Caco-2 (cell line): ENCODE data around the gene IGSF21. TPM values are rescaled to one million over a fixed set of nuclear protein-coding genes. Genes with fewer than 3 reads are reported as not detected.

ENCODE experiments used
- BruUV-seq: library from RNA; stranded (reverse); fragments of 400-500 nt; replicated peaks from 2 replicates; lab custom pipeline; 2021; lab: Mats Ljungman, UMichigan
- CTCF ChIA-PET: fragments of 300-600 bp; sonication (Branson Sonifier 250); formaldehyde crosslinking; loops from one replicate; lab custom pipeline; 2022; ENCODE audit warnings: antibody characterized with exemption; lab: Charles Lee
- POLR2A ChIA-PET: fragments of 300-600 bp; sonication (Branson Sonifier 250); formaldehyde crosslinking; loops from one replicate; lab custom pipeline; 2022; ENCODE audit warnings: antibody characterized with exemption; lab: Charles Lee
- DNase-seq, 2 experiments: peaks; one replicate each; pipeline versions ENCODE4 v3.0.0 to v3.0.0-alpha.2; 2020 to 2022
- H3K27me3 ChIP-seq: replicated peaks from 2 replicates; pipeline ENCODE4 v1.6.0; 2011; ENCODE audit warnings: low read length; ENCODE audit not compliant: control insufficient read depth, insufficient read depth
- H3K36me3 ChIP-seq: 2 replicates; pipeline ENCODE4 v1.5.1; 2011; ENCODE audit warnings: low read length; ENCODE audit not compliant: control insufficient read depth, insufficient read depth
- H3K4me1 ChIP-seq: fragments of 250-450 bp; sonication (Bioruptor Pico); 2 replicates; pipeline ENCODE4 v1.5.1; 2020; ENCODE audit warnings: mild to moderate bottlenecking
- H3K4me3 ChIP-seq: 2 replicates; pipeline ENCODE4 v1.5.1; 2011; ENCODE audit warnings: low read depth, mild to moderate bottlenecking, control low read depth, low read length
- H3K9me3 ChIP-seq: fragments of 250-450 bp; sonication (Bioruptor Pico); 2 replicates; pipeline ENCODE4 v1.5.1; 2020; ENCODE audit warnings: mild to moderate bottlenecking, moderate library complexity
- H3K27ac Mint-ChIP-seq: one replicate; pipeline ENCODE4 v1.8.0; 2022; ENCODE audit warnings: mixed read lengths; ENCODE audit not compliant: unreplicated experiment
- H3K27me3 Mint-ChIP-seq: one replicate; pipeline ENCODE4 v1.8.0; 2022; ENCODE audit warnings: mixed read lengths; ENCODE audit not compliant: insufficient read depth, unreplicated experiment
- H3K36me3 Mint-ChIP-seq: one replicate; pipeline ENCODE4 v1.8.0; 2022; ENCODE audit warnings: mild to moderate bottlenecking, mixed read lengths; ENCODE audit not compliant: insufficient read depth, unreplicated experiment
- H3K4me1 Mint-ChIP-seq: one replicate; pipeline ENCODE4 v1.8.0; 2022; ENCODE audit warnings: low read depth, mixed read lengths; ENCODE audit not compliant: unreplicated experiment
- H3K4me3 Mint-ChIP-seq: one replicate; pipeline ENCODE4 v1.8.0; 2022; ENCODE audit warnings: mild to moderate bottlenecking, moderate library complexity, mixed read lengths; ENCODE audit not compliant: unreplicated experiment
- H3K9me3 Mint-ChIP-seq: one replicate; pipeline ENCODE4 v1.8.0; 2022; ENCODE audit warnings: mixed read lengths; ENCODE audit not compliant: unreplicated experiment
- CTCF ChIP-seq, 2 experiments: fragments of 200-600 bp in 1 of 2; IDR thresholded peaks; 1 replicate in 1 of 2; 2 replicates in 1 of 2; pipeline versions ENCODE4 v1.5.1 to v1.8.0; 2011 to 2022; ENCODE audit warnings: antibody characterized with exemption in 1 of 2, control low read depth in 1 of 2, inconsistent platforms in 1 of 2, low read depth in 1 of 2, low read length in 1 of 2, mild to moderate bottlenecking in 1 of 2, moderate library complexity in 1 of 2; ENCODE audit not compliant: insufficient read depth in 1 of 2, severe bottlenecking in 1 of 2, unreplicated experiment in 1 of 2
- intact Hi-C: fragments of 100-400 bp; cut with micrococcal nuclease; formaldehyde crosslinking; loops from one replicate; pipeline ENCODE4 v1.10.0; 2022; ENCODE audit not compliant: unreplicated experiment
- total RNA-seq: library from RNA; stranded (reverse); gene quantifications from 2 replicates; pipeline ENCODE4 v1.2.3, GENCODE V29; 2022

The IGSF21 gene
- total RNA-seq, 1 experiment from 2014 or later: not detected

GRCh38 chr1:18283601-18284385, 176.2 kb downstream of the IGSF21 start:
- no peaks in the 10 kb centered on the region for H3K27me3 ChIP-seq
- Mint-ChIP-seq H3K4me1 (no peaks in the 10 kb centered on the region), H3K4me3 (no peak overlapping the region), H3K36me3 (peaks cover 7% of the 10 kb centered on the region), H3K9me3 (no peaks in the 10 kb centered on the region), H3K27me3 (peaks cover 12% of the 10 kb centered on the region), H3K27ac (no peak overlapping the region)
- CTCF ChIA-PET: no interaction called here
- intact Hi-C loops: no loop called here
- DNase-seq: no peak
- H3K9me3 ChIP-seq: no peaks in the 10 kb centered on the region
- no TSS peak for BruUV-seq
- TF ChIP-seq CTCF (IDR thresholded peaks at IDR 0.05; ENCODE audit: insufficient read depth in 1 of 2, low read depth in 1 of 2, low read length in 1 of 2, severe bottlenecking in 1 of 2, unreplicated experiment in 1 of 2): no peak
- no peak overlapping the region for H3K4me3 ChIP-seq
- no peaks in the 10 kb centered on the region for H3K4me1 ChIP-seq
- no peaks in the 10 kb centered on the region for H3K36me3 ChIP-seq
- POLR2A ChIA-PET: no interaction called here

- Mint-ChIP-seq H3K4me1 (no peaks in the 10 kb centered on the region), H3K4me3 (no peak overlapping the region), H3K9me3 (no peaks in the 10 kb centered on the region), H3K27ac (no peak overlapping the region), H3K27me3 (peaks cover 14% of the 10 kb centered on the region), H3K36me3 (peaks cover 7% of the 10 kb centered on the region)
- DNase-seq: no peak
- Histone ChIP-seq H3K36me3 (no peaks in the 10 kb centered on the region), H3K4me1 (no peaks in the 10 kb centered on the region), H3K9me3 (no peaks in the 10 kb centered on the region), H3K27me3 (no peaks in the 10 kb centered on the region), H3K4me3 (no peak overlapping the region)
- POLR2A ChIA-PET: no interaction called here
- CTCF ChIA-PET: no interaction called here
- intact Hi-C loops: no loop called here
- BruUV-seq: no TSS peak
- no peak for TF ChIP-seq CTCF (IDR thresholded peaks at IDR 0.05; ENCODE audit: insufficient read depth in 1 of 2, low read depth in 1 of 2, low read length in 1 of 2, severe bottlenecking in 1 of 2, unreplicated experiment in 1 of 2)
These were observed 177.4 kb downstream of the IGSF21 start for GRCh38 chr1:18284805-18285537.

GRCh38 chr1:18285538-18285924, 177.9 kb downstream of the IGSF21 start:
- H3K9me3 Mint-ChIP-seq: no peaks in the 10 kb centered on the region
- CTCF ChIA-PET: no interaction called here
- Histone ChIP-seq H3K36me3 (no peaks in the 10 kb centered on the region), H3K9me3 (no peaks in the 10 kb centered on the region), H3K27me3 (no peaks in the 10 kb centered on the region), H3K4me1 (no peaks in the 10 kb centered on the region), H3K4me3 (no peak overlapping the region)
- BruUV-seq: no TSS peak
- intact Hi-C loops: no loop called here
- H3K27ac Mint-ChIP-seq: no peak overlapping the region
- DNase-seq: no peak
- peaks cover 7% of the 10 kb centered on the region for H3K36me3 Mint-ChIP-seq
- H3K4me3 Mint-ChIP-seq: no peak overlapping the region
- POLR2A ChIA-PET: no interaction called here
- H3K4me1 Mint-ChIP-seq: no peaks in the 10 kb centered on the region
- TF ChIP-seq CTCF (IDR thresholded peaks at IDR 0.05; ENCODE audit: insufficient read depth in 1 of 2, low read depth in 1 of 2, low read length in 1 of 2, severe bottlenecking in 1 of 2, unreplicated experiment in 1 of 2): no peak
- peaks cover 14% of the 10 kb centered on the region for H3K27me3 Mint-ChIP-seq
